K562 (cell line): Measurements from ENCODE around the gene LAMTOR1. TPM values are rescaled to one million over a fixed set of nuclear protein-coding genes. Genes with fewer than 3 reads are reported as not detected.

Experiments used
- BACH1 ChIP-seq: fragments of 200-800 bp; sonication (Bioruptor generic); IDR thresholded peaks from 2 replicates; pipeline ENCODE4 v1.6.1; 2016; ENCODE audit warnings: missing genetic modification characterization, missing compliant biosample characterization
- BHLHE40 ChIP-seq: IDR thresholded peaks from 2 replicates; pipeline ENCODE4 v1.6.1; 2011; ENCODE audit warnings: low read length, improper control_type of control experiment
- DMBX1 ChIP-seq: fragments of 250-450 bp; sonication (Bioruptor Pico); IDR thresholded peaks from 2 replicates; pipeline ENCODE4 v1.8.0; 2022; ENCODE audit warnings: inconsistent platforms, mild to moderate bottlenecking, moderate library complexity, borderline replicate concordance
- DPF2 ChIP-seq: fragments of 450-650 bp; IDR thresholded peaks from 2 replicates; pipeline ENCODE4 v1.6.1; 2016
- E2F3 ChIP-seq: fragments of 250-450 bp; sonication (Bioruptor Pico); IDR thresholded peaks from 2 replicates; pipeline ENCODE4 v1.4.0; 2020; ENCODE audit warnings: mild to moderate bottlenecking
- GMEB1 ChIP-seq: fragments of 250-450 bp; sonication (Bioruptor Pico); IDR thresholded peaks from 2 replicates; pipeline ENCODE4 v1.4.0; 2020; ENCODE audit warnings: mild to moderate bottlenecking
- GTF2E2 ChIP-seq: fragments of 200-800 bp; sonication (Bioruptor generic); IDR thresholded peaks from 2 replicates; pipeline ENCODE4 v1.6.1; 2016; ENCODE audit warnings: missing genetic modification characterization, missing compliant biosample characterization
- HMG20B ChIP-seq: fragments of 250-450 bp; sonication (Bioruptor Pico); IDR thresholded peaks from 2 replicates; pipeline ENCODE4 v1.5.0; 2021; ENCODE audit warnings: mild to moderate bottlenecking
- LCOR ChIP-seq: sonication (generic); formaldehyde crosslinking; IDR thresholded peaks from 2 replicates; pipeline ENCODE4 v1.8.0; 2022; ENCODE audit warnings: mild to moderate bottlenecking, missing genetic modification reagents
- MAX ChIP-seq: sonication (generic); formaldehyde crosslinking; IDR thresholded peaks from 2 replicates; pipeline ENCODE4 v1.9.0; 2022; ENCODE audit warnings: mild to moderate bottlenecking, missing genetic modification reagents
- MIER1 ChIP-seq: fragments of 450-650 bp; IDR thresholded peaks from 2 replicates; pipeline ENCODE4 v1.6.1; 2016; ENCODE audit warnings: antibody characterized with exemption, mild to moderate bottlenecking, low read depth
- MTA1 ChIP-seq: fragments of 450-650 bp; IDR thresholded peaks from 2 replicates; pipeline ENCODE4 v1.6.1; 2017; ENCODE audit warnings: borderline replicate concordance
- NCOA1 ChIP-seq: fragments of 450-650 bp; IDR thresholded peaks from 2 replicates; pipeline ENCODE4 v1.6.1; 2016; ENCODE audit warnings: low read depth
- NFXL1 ChIP-seq: fragments of 450-650 bp; formaldehyde crosslinking; IDR thresholded peaks from 2 replicates; pipeline ENCODE4 v1.4.0; 2021; ENCODE audit warnings: mild to moderate bottlenecking
- NONO ChIP-seq, 2 experiments: fragments of 200-400 bp in 1 of 2; fragments of 450-650 bp in 1 of 2; formaldehyde crosslinking in 1 of 2; IDR thresholded peaks; 2 replicates each; pipeline ENCODE4 v1.6.1; 2017; ENCODE audit warnings: low read depth in 2 of 2, mild to moderate bottlenecking in 2 of 2, moderate library complexity in 2 of 2, low read length in 1 of 2
- NUFIP1 ChIP-seq: fragments of 450-650 bp; IDR thresholded peaks from 2 replicates; pipeline ENCODE4 v1.6.1; 2018; ENCODE audit not compliant: partially characterized antibody
- OTX1 ChIP-seq: fragments of 450-650 bp; formaldehyde crosslinking; IDR thresholded peaks from 2 replicates; pipeline ENCODE4 v1.4.0; 2022; ENCODE audit warnings: mild to moderate bottlenecking
- PURB ChIP-seq: sonication (generic); formaldehyde crosslinking; IDR thresholded peaks from 2 replicates; pipeline ENCODE4 v1.9.0; 2021; ENCODE audit warnings: low read depth, mild to moderate bottlenecking, missing genetic modification reagents
- TRIM28 ChIP-seq: fragments of 450-650 bp; IDR thresholded peaks from 2 replicates; pipeline ENCODE4 v1.6.1; 2017
- ZBTB33 ChIP-seq: sonication (generic); formaldehyde crosslinking; IDR thresholded peaks from 2 replicates; pipeline ENCODE4 v1.8.1; 2023; ENCODE audit warnings: mild to moderate bottlenecking, missing genetic modification reagents
- ZNF347 ChIP-seq: fragments of 450-650 bp; formaldehyde crosslinking; IDR thresholded peaks from 2 replicates; pipeline ENCODE4 v1.4.0; 2020; ENCODE audit warnings: low read depth, mild to moderate bottlenecking, moderate library complexity
- ZNF584 ChIP-seq: fragments of 200-800 bp; sonication (Bioruptor generic); IDR thresholded peaks from 2 replicates; pipeline ENCODE4 v1.6.1; 2016; ENCODE audit warnings: low read depth, mild to moderate bottlenecking, missing genetic modification characterization, missing compliant biosample characterization
- ZNF668 ChIP-seq: fragments of 250-450 bp; sonication (Bioruptor Pico); IDR thresholded peaks from 2 replicates; pipeline ENCODE4 v1.8.0; 2022; ENCODE audit warnings: mild to moderate bottlenecking, inconsistent platforms
- ZNF76 ChIP-seq: fragments of 250-450 bp; sonication (Bioruptor Pico); IDR thresholded peaks from 2 replicates; pipeline ENCODE4 v1.4.0; 2020; ENCODE audit warnings: mild to moderate bottlenecking, moderate library complexity, borderline replicate concordance
- polyA plus RNA-seq, 8 experiments: library from polyadenylated mRNA; depleted of rRNA in 4 of 8; stranded (reverse) in 5 of 8; unstranded in 3 of 8; fragments of >200 nt; fragmentation: Nextera tagmentation in 2 of 8; fragmentation: Illumina TruSeq in 1 of 8; extraction: Ambion mirVana in 2 of 8; extraction: Trizol in 1 of 8; gene quantifications; 2 replicates each; pipeline versions ENCODE4 v1.2.1 to v1.2.3, GENCODE V29; 2011 to 2014; ENCODE audit warnings: inconsistent platforms in 1 of 8, missing spikeins in 1 of 8
- total RNA-seq, 7 experiments: library from RNA; depleted of rRNA in 6 of 7; stranded (reverse); fragments of >200 nt in 6 of 7; fragmentation: Illumina TruSeq in 2 of 7; extraction: Trizol in 2 of 7; gene quantifications; 2 replicates each; pipeline versions ENCODE4 v1.2.1 to v1.2.3, GENCODE V29; 2011 to 2021; ENCODE audit warnings: low replicate concordance in 1 of 7
- TF ChIP-seq, protein P1 (sequence below): fragments of 450-650 bp; formaldehyde crosslinking; IDR thresholded peaks from 2 replicates; pipeline ENCODE4 v1.4.0; 2020; ENCODE audit warnings: mild to moderate bottlenecking, moderate library complexity
- TF ChIP-seq, protein P2 (sequence below): sonication (generic); formaldehyde crosslinking; IDR thresholded peaks from 2 replicates; pipeline ENCODE4 v1.8.0; 2022; ENCODE audit warnings: missing genetic modification reagents, mild to moderate bottlenecking, moderate library complexity, borderline replicate concordance

LAMTOR1 gene
- total and polyA plus RNA-seq, 9 of the 15 experiments (the other 6 are each of a cell fraction or from before 2014, with no cell fraction given) = 62.6 to 104 (median 85.3) TPM

DNA sequence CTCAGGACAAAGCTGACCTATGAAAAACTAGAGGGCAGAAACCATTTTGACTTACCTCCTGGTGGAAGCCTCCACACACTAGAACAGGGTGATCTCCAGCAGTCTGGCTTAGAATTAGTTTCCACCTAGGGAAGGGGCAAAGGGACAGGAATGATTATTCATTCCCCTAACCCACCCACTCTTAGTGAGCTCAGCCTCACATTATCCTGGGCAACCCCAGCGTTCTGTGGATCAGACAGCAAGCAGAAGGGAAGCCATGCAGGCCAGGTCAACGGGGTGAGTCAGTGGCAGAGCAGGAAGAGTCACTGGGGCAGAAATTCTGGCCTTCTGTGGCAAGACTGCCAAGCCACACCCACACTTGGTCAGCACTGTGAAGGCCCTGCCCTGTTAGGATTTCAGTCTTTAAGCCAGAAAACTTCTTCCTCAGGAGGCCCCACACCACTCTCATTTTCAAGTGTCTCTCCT lies 33.3 kb downstream of the LAMTOR1 start (continued):
- TF ChIP-seq ZBTB33 = no peak
- TF ChIP-seq HMG20B (CRISPR knock-in tag) = no peak
- TF ChIP-seq, protein P1, sequence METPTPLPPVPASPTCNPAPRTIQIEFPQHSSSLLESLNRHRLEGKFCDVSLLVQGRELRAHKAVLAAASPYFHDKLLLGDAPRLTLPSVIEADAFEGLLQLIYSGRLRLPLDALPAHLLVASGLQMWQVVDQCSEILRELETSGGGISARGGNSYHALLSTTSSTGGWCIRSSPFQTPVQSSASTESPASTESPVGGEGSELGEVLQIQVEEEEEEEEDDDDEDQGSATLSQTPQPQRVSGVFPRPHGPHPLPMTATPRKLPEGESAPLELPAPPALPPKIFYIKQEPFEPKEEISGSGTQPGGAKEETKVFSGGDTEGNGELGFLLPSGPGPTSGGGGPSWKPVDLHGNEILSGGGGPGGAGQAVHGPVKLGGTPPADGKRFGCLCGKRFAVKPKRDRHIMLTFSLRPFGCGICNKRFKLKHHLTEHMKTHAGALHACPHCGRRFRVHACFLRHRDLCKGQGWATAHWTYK = peak; percentile 89
- TF ChIP-seq ZNF584 (CRISPR knock-in tag) = peak; percentile 88; the same call in 1 of the 2 replicates
- TF ChIP-seq LCOR (CRISPR knock-in tag) = no peak
- no peak for TF ChIP-seq NFXL1 (CRISPR knock-in tag)
- no peak for TF ChIP-seq NONO (IDR thresholded peaks at IDR 0.05; ENCODE audit: low read depth in 2 of 2, low read length in 1 of 2)
- TF ChIP-seq, protein P2, sequence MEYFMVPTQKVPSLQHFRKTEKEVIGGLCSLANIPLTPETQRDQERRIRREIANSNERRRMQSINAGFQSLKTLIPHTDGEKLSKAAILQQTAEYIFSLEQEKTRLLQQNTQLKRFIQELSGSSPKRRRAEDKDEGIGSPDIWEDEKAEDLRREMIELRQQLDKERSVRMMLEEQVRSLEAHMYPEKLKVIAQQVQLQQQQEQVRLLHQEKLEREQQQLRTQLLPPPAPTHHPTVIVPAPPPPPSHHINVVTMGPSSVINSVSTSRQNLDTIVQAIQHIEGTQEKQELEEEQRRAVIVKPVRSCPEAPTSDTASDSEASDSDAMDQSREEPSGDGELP (CRISPR knock-in tag) = no peak
- no peak for TF ChIP-seq NUFIP1
- no peak for TF ChIP-seq DPF2
- TF ChIP-seq E2F3 (CRISPR knock-in tag) = no peak
- no peak for TF ChIP-seq BHLHE40
- no peak; the same call in 1 of the 2 replicates for TF ChIP-seq GMEB1 (CRISPR knock-in tag)
- TF ChIP-seq NCOA1 = no peak
- TF ChIP-seq GTF2E2 (tag) = 0 out of 2 replicates have a peak, but pooled peaks have one; percentile 31
- 0 out of 2 replicates have a peak, but pooled peaks have one; percentile 22 for TF ChIP-seq OTX1 (CRISPR knock-in tag)
- peak; percentile 45; the same call in 1 of the 2 replicates for TF ChIP-seq DMBX1 (CRISPR knock-in tag)
- no peak for TF ChIP-seq PURB (CRISPR knock-in tag)
- no peak for TF ChIP-seq MTA1
- TF ChIP-seq MIER1 = no peak
- no peak for TF ChIP-seq ZNF668 (CRISPR knock-in tag)
- TF ChIP-seq ZNF76 (CRISPR knock-in tag) = no peak
- peak; percentile 83; the same call in 1 of the 2 replicates for TF ChIP-seq BACH1 (tag)
- TF ChIP-seq MAX = no peak
- no peak for TF ChIP-seq ZNF347 (CRISPR knock-in tag)
- no peak for TF ChIP-seq TRIM28
